Erythroblast (primary cell): Measurements from ENCODE around the gene ATP6V1G3.

Source experiments
- GATA1 ChIP-seq: IDR thresholded peaks from 2 replicates; pipeline ENCODE4 v1.6.1; 2011; ENCODE audit warnings: low read depth, mild to moderate bottlenecking, control low read depth, low read length, moderate library complexity
- POLR2A ChIP-seq: IDR thresholded peaks from 2 replicates; pipeline ENCODE4 v1.6.1; 2011; ENCODE audit warnings: mild to moderate bottlenecking, low read length

DNA sequence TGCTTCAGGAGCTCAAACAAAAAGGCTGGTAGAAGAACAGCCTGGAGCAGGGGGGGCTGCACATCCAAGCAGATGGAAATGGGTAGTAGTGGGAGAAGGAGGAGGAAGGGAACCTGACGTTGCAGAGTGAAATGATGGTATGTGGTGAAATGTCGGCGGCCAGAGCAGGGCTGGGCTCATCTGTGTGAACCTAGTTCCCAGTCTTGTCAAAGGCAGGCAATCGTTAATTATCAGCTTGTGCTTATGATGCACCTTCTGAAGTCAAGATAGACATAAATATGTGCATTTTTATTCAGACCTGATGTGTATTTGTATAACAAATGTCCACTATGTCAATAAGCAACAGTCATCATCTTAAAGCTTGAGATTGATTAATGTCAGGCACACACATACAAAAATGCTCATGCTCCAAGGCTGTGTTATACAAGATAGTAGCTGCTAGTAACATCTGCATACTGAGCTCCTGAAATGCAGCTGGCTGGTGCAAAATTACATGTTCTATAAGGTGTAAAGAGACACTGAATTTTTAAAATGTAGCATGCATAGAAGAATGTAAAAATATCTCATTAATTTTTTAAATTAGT lies 10.6 kb upstream of the ATP6V1G3 start:
- no peak for TF ChIP-seq POLR2A
- TF ChIP-seq GATA1, result no peak
